DOHH2 (cell line): ENCODE results near the gene KIF22.

ENCODE experiments used
- H3F3A ChIP-seq: fragments of 200-600 bp; sonication (generic), shearing (Covaris generic); 2 replicates; pipeline ENCODE4 v1.6.0; 2016; ENCODE audit warnings: antibody characterized with exemption, mild to moderate bottlenecking; ENCODE audit not compliant: control insufficient read depth, insufficient read depth
- H3K27ac ChIP-seq: fragments of 200-600 bp; sonication (generic); 2 replicates; pipeline ENCODE4 v1.5.1; 2014; ENCODE audit warnings: low read depth, mild to moderate bottlenecking, low read length, moderate library complexity
- H3K27me3 ChIP-seq: fragments of 200-600 bp; sonication (generic); 2 replicates; pipeline ENCODE4 v1.6.1; 2014; ENCODE audit warnings: mild to moderate bottlenecking, low read length, mixed read lengths; ENCODE audit not compliant: control insufficient read depth
- H3K36me3 ChIP-seq: fragments of 200-600 bp; sonication (generic); 2 replicates; pipeline ENCODE4 v1.6.1; 2014; ENCODE audit warnings: mild to moderate bottlenecking, low read length, moderate library complexity, mixed read lengths; ENCODE audit not compliant: control insufficient read depth
- H3K4me1 ChIP-seq: fragments of 200-600 bp; sonication (generic); 2 replicates; pipeline ENCODE4 v1.6.1; 2014; ENCODE audit warnings: mild to moderate bottlenecking, low read length, mixed read lengths; ENCODE audit not compliant: control insufficient read depth
- H3K4me2 ChIP-seq: fragments of 200-600 bp; sonication (generic); 2 replicates; pipeline ENCODE4 v1.6.0; 2014; ENCODE audit warnings: mild to moderate bottlenecking, low read length, moderate library complexity
- H3K4me3 ChIP-seq: fragments of 200-600 bp; sonication (generic); 2 replicates; pipeline ENCODE4 v1.5.1; 2014; ENCODE audit warnings: mild to moderate bottlenecking, low read length, mixed read lengths
- H3K79me2 ChIP-seq: fragments of 200-600 bp; sonication (generic); 2 replicates; pipeline ENCODE4 v1.6.1; 2014; ENCODE audit warnings: mild to moderate bottlenecking, low read length, mixed read lengths; ENCODE audit not compliant: control insufficient read depth
- H3K9me2 ChIP-seq: fragments of 200-600 bp; sonication (generic); replicated peaks from 2 replicates; pipeline ENCODE4 v1.6.1; 2014; ENCODE audit warnings: mild to moderate bottlenecking, low read length, mixed read lengths; ENCODE audit not compliant: control insufficient read depth
- H3K9me3 ChIP-seq: fragments of 200-600 bp; sonication (generic); 2 replicates; pipeline ENCODE4 v1.6.1; 2014; ENCODE audit warnings: antibody characterized with exemption, low read length, mixed read lengths; ENCODE audit not compliant: control insufficient read depth, insufficient read depth
- H4K20me1 ChIP-seq: fragments of 200-600 bp; sonication (generic); 2 replicates; pipeline ENCODE4 v1.6.0; 2014; ENCODE audit warnings: low read depth, mild to moderate bottlenecking, antibody characterized with exemption, low read length, moderate library complexity; ENCODE audit not compliant: control insufficient read depth, insufficient read depth
- EZH2phosphoT487 ChIP-seq: fragments of 200-600 bp; sonication (generic); IDR thresholded peaks from 2 replicates; pipeline ENCODE4 v1.6.1; 2017; ENCODE audit warnings: borderline replicate concordance, mild to moderate bottlenecking, antibody characterized with exemption, low read length, moderate library complexity, mixed read lengths
- TF ChIP-seq, protein P1 (sequence below): fragments of 200-600 bp; sonication (generic); IDR thresholded peaks from one replicate; pipeline ENCODE4 v1.5.1; 2014; ENCODE audit warnings: antibody characterized with exemption, mild to moderate bottlenecking, low read depth, low read length; ENCODE audit not compliant: poor library complexity, severe bottlenecking

The KIF22 gene

GRCh38 chr16:29834079-29834478 lies 43.5 kb downstream of the KIF22 start:
- Histone ChIP-seq H3K27me3 (peaks cover 5% of the 10 kb centered on the region; the same call in 1 of the 2 replicates), H3K79me2 (no peaks in the 10 kb centered on the region), H3K4me3 (no peak overlapping the region), H3K36me3 (no peaks in the 10 kb centered on the region), H3K27ac (no peak overlapping the region), H3K9me2 (no peaks in the 10 kb centered on the region), H3F3A (no peaks in the 10 kb centered on the region), H3K4me1 (no peaks in the 10 kb centered on the region), H3K9me3 (no peaks in the 10 kb centered on the region), H3K4me2 (no peak overlapping the region), H4K20me1 (no peaks in the 10 kb centered on the region)
- no peak for TF ChIP-seq EZH2phosphoT487
- TF ChIP-seq, protein P1, sequence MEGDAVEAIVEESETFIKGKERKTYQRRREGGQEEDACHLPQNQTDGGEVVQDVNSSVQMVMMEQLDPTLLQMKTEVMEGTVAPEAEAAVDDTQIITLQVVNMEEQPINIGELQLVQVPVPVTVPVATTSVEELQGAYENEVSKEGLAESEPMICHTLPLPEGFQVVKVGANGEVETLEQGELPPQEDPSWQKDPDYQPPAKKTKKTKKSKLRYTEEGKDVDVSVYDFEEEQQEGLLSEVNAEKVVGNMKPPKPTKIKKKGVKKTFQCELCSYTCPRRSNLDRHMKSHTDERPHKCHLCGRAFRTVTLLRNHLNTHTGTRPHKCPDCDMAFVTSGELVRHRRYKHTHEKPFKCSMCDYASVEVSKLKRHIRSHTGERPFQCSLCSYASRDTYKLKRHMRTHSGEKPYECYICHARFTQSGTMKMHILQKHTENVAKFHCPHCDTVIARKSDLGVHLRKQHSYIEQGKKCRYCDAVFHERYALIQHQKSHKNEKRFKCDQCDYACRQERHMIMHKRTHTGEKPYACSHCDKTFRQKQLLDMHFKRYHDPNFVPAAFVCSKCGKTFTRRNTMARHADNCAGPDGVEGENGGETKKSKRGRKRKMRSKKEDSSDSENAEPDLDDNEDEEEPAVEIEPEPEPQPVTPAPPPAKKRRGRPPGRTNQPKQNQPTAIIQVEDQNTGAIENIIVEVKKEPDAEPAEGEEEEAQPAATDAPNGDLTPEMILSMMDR = no peak

- H3K36me3 ChIP-seq = no peaks in the 10 kb centered on the region
- H3K9me3 ChIP-seq = no peaks in the 10 kb centered on the region
- H3F3A ChIP-seq = no peaks in the 10 kb centered on the region
- no peaks in the 10 kb centered on the region for H3K4me1 ChIP-seq
- no peak overlapping the region for H3K4me3 ChIP-seq
- no peaks in the 10 kb centered on the region for H3K79me2 ChIP-seq
- no peak for TF ChIP-seq EZH2phosphoT487
- TF ChIP-seq, protein P1 = no peak
- no peaks in the 10 kb centered on the region for H4K20me1 ChIP-seq
- no peak overlapping the region for H3K4me2 ChIP-seq
- no peaks in the 10 kb centered on the region for H3K27me3 ChIP-seq
- no peak overlapping the region for H3K27ac ChIP-seq
- no peaks in the 10 kb centered on the region for H3K9me2 ChIP-seq
Measured at GRCh38 chr16:29835926-29836325, 45.4 kb downstream of the KIF22 start.

GRCh38 chr16:29836623-29837022 lies 46.1 kb downstream of the KIF22 start:
- TF ChIP-seq, protein P1 = no peak
- TF ChIP-seq EZH2phosphoT487 = no peak
- Histone ChIP-seq H3K9me2 (no peaks in the 10 kb centered on the region), H3K79me2 (no peaks in the 10 kb centered on the region), H3K4me3 (no peak overlapping the region), H3K27me3 (no peaks in the 10 kb centered on the region), H3F3A (no peaks in the 10 kb centered on the region), H3K4me2 (no peak overlapping the region), H3K9me3 (no peaks in the 10 kb centered on the region), H3K27ac (no peak overlapping the region), H3K36me3 (no peaks in the 10 kb centered on the region), H4K20me1 (no peaks in the 10 kb centered on the region), H3K4me1 (no peaks in the 10 kb centered on the region)

- Histone ChIP-seq H3K4me3 (no peak overlapping the region), H3K4me2 (no peak overlapping the region), H3K9me2 (no peaks in the 10 kb centered on the region), H3K4me1 (no peaks in the 10 kb centered on the region), H3K36me3 (no peaks in the 10 kb centered on the region), H3K27ac (no peak overlapping the region), H3K9me3 (no peaks in the 10 kb centered on the region), H3F3A (no peaks in the 10 kb centered on the region), H3K79me2 (no peaks in the 10 kb centered on the region), H3K27me3 (no peaks in the 10 kb centered on the region), H4K20me1 (no peaks in the 10 kb centered on the region)
- no peak for TF ChIP-seq EZH2phosphoT487
- TF ChIP-seq, protein P1 = no peak
Measured at GRCh38 chr16:29837841-29838240, 47.3 kb downstream of the KIF22 start.
